Measurements from ENCODE around the gene FAM76A. TPM values are rescaled to one million over a fixed set of nuclear protein-coding genes. Genes with fewer than 3 reads are reported as not detected.

The FAM76A gene
- total and polyA plus RNA-seq, 2 donors (not counting 3 experiments of a cell fraction or from before 2014, with no cell fraction given), result 1.8 to 12.8 TPM

DNA sequence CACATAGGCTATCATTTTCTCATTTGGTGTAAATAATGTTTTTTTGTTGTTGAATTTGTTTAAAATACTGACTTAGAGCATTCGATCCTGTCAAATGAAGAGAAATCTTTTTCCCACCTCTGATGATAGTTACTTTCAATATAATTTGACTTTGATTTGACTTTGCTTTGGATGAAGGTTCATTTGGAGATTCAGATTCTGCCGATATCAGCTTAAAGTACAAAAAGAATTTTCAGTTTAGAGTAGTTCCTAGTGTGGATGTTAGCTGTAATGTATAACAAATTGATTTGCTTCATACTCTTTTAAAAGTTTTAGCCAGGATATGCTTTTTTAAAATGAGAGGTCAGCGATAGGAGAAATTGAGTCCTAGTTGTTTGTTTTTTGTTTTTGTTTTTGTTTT, 57.2 kb downstream of the FAM76A start:
- no peak for TF ChIP-seq GATA2 (IDR thresholded peaks at IDR 0.05; ENCODE audit: insufficient read depth, insufficient read length, low read depth, low read length)
- TF ChIP-seq MYC (IDR thresholded peaks at IDR 0.05; ENCODE audit: low read depth, low read length), result no peak
- no peak for TF ChIP-seq FOS (IDR thresholded peaks at IDR 0.05; ENCODE audit: borderline replicate concordance, insufficient read depth, low read length)
- TF ChIP-seq EZH2 (IDR thresholded peaks at IDR 0.05; ENCODE audit: borderline replicate concordance, low read depth, low read length, severe bottlenecking), result no peak
- TF ChIP-seq, protein P1, sequence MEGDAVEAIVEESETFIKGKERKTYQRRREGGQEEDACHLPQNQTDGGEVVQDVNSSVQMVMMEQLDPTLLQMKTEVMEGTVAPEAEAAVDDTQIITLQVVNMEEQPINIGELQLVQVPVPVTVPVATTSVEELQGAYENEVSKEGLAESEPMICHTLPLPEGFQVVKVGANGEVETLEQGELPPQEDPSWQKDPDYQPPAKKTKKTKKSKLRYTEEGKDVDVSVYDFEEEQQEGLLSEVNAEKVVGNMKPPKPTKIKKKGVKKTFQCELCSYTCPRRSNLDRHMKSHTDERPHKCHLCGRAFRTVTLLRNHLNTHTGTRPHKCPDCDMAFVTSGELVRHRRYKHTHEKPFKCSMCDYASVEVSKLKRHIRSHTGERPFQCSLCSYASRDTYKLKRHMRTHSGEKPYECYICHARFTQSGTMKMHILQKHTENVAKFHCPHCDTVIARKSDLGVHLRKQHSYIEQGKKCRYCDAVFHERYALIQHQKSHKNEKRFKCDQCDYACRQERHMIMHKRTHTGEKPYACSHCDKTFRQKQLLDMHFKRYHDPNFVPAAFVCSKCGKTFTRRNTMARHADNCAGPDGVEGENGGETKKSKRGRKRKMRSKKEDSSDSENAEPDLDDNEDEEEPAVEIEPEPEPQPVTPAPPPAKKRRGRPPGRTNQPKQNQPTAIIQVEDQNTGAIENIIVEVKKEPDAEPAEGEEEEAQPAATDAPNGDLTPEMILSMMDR (IDR thresholded peaks at IDR 0.05; ENCODE audit: extremely low read depth in 1 of 2, insufficient read depth in 1 of 2, low read depth in 1 of 2, low read length in 2 of 2), result no peak
- TF ChIP-seq POLR2AphosphoS5 (IDR thresholded peaks at IDR 0.05; ENCODE audit: insufficient read depth, low read depth, low read length), result no peak
- TF ChIP-seq JUN (IDR thresholded peaks at IDR 0.05; ENCODE audit: borderline replicate concordance, insufficient read depth, insufficient read length, low read depth), result no peak
- no peak for TF ChIP-seq POLR2A (IDR thresholded peaks at IDR 0.05; ENCODE audit: low read depth, low read length)
- TF ChIP-seq, protein P2, sequence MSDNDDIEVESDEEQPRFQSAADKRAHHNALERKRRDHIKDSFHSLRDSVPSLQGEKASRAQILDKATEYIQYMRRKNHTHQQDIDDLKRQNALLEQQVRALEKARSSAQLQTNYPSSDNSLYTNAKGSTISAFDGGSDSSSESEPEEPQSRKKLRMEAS (IDR thresholded peaks at IDR 0.05; ENCODE audit: insufficient read depth, insufficient read length), result no peak
- BruUV-seq (replicated peaks), result no TSS peak
- Histone ChIP-seq H3K79me2 (ENCODE audit: control insufficient read depth, insufficient read depth, low read length) (peaks cover 91% of the 10 kb centered on the region), H3K9me3 (replicated peaks; ENCODE audit: control insufficient read depth, insufficient read depth, low read length) (no peaks in the 10 kb centered on the region), H3K9me1 (replicated peaks; ENCODE audit: control insufficient read depth, extremely low read depth, insufficient read depth, low read length) (no peaks in the 10 kb centered on the region), H3K4me3 (replicated peaks in 1 of 3; ENCODE audit: insufficient read depth in 1 of 3, low read depth in 1 of 3, low read length in 3 of 3) (no peak overlapping the region), H4K20me1 (replicated peaks; ENCODE audit: control insufficient read depth, extremely low read depth, insufficient read depth, low read length) (peaks cover 2% of the 10 kb centered on the region), H3K4me2 (ENCODE audit: insufficient read depth, low read length) (no peak overlapping the region), H3K9ac (replicated peaks; ENCODE audit: extremely low read depth, insufficient read depth, low read length) (no peak overlapping the region), H3K27ac (ENCODE audit: insufficient read depth, low read depth, low read length) (no peak overlapping the region), H3K36me3 (ENCODE audit: control insufficient read depth in 2 of 2, extremely low read depth in 1 of 2, insufficient read depth in 2 of 2, low read length in 2 of 2) (peaks cover 0 to 2% of the 10 kb centered on the region in 2 experiments), H3K4me1 (ENCODE audit: control insufficient read depth, extremely low read depth, insufficient read depth, low read length) (peaks cover 12% of the 10 kb centered on the region), H2AFZ (ENCODE audit: low read depth, low read length) (no peak overlapping the region), H3K27me3 (ENCODE audit: control insufficient read depth in 2 of 2, insufficient read depth in 2 of 2, low read length in 2 of 2) (no peaks in the 10 kb centered on the region)
- ChIA-PET POLR2A (interaction anchor here (2.8 kb wide), 1 partner anchor 11 kb away, joined by 11 read pairs; the partner anchor contains the start of gene STX12), CTCF (interaction anchor here (1.2 to 1.9 kb wide), 2 partner anchors 14 to 23 kb away, joined by 3 to 4 read pairs; no protein-coding TSS in a partner anchor)
- intact Hi-C loops (cut with micrococcal nuclease) (no loop called here), dilution Hi-C loops (cut with MboI; ENCODE audit: extremely low pct_ligation_motif_present, low sequenced_read_pairs) (no loop called here)
- no peak for DNase-seq (ENCODE audit: low read depth, low spot score)
- no peak for FAIRE-seq
